ENCODE data around the gene ZNF433. TPM values are rescaled to one million over a fixed set of nuclear protein-coding genes. Genes with fewer than 3 reads are reported as not detected.

The ZNF433 gene
- total RNA-seq, 2 experiments from 2014 or later, result 0.27 to 0.33 TPM

Other genes starting within 250 kb of the ZNF433 start
- gene ZNF491, start 237.2 kb downstream of the ZNF433 start, total RNA-seq, result under 1 TPM; 0.33 to 0.46 TPM
- gene ZNF440, start 221.4 kb downstream of the ZNF433 start, total RNA-seq, result 1 to 10 TPM; 5.7 to 6.4 TPM
- gene ZNF439, start 187.0 kb downstream of the ZNF433 start, total RNA-seq, result 1 to 10 TPM; 4.8 to 5.6 TPM
- gene ZNF69, start 147.9 kb downstream of the ZNF433 start, total RNA-seq, result 1 to 10 TPM in 1 of 2 experiments, under 1 TPM in 1; 0.94 to 1.5 TPM
- 10 to 100 TPM; 12.9 to 13.0 TPM for gene ZNF700, start 110.6 kb downstream of the ZNF433 start, total RNA-seq
- 1 to 10 TPM in 1 of 2 experiments, under 1 TPM in 1; 0.97 to 1.6 TPM for gene ZNF763, start 70.6 kb downstream of the ZNF433 start, total RNA-seq
- gene ZNF878, start 17.3 kb upstream of the ZNF433 start, total RNA-seq, result under 1 TPM; 0.57 to 0.80 TPM
- gene ZNF844, start 29.1 kb upstream of the ZNF433 start, total RNA-seq, result 1 to 10 TPM; 2.5 TPM
- gene ZNF20, start 104.7 kb upstream of the ZNF433 start, total RNA-seq, result 1 to 10 TPM; 1.5 to 2.7 TPM
- 1 to 10 TPM; 2.5 to 3.4 TPM for gene ZNF625, start 121.1 kb upstream of the ZNF433 start, total RNA-seq
- 10 to 100 TPM in 1 of 2 experiments, 1 to 10 TPM in 1; 9.5 to 12.8 TPM for gene ZNF136, start 127.4 kb upstream of the ZNF433 start, total RNA-seq

All from activated CD4-positive, alpha-beta memory T cell treated with anti-CD3 and anti-CD28 coated beads for 36 hours (primary cell).